Suprapubic skin (tissue), 4 donors: ENCODE measurements around the gene TIMM8B. TPM values are rescaled to one million over a fixed set of nuclear protein-coding genes. Genes with fewer than 3 reads are reported as not detected.

Experiments used
- DNase-seq, 2 donors: peaks; one replicate each; pipeline ENCODE4 v3.0.0-alpha.2; 2019; ENCODE audit warnings: low spot score in 2 of 2
- H3K27ac ChIP-seq: fragments of 200-600 bp; sonication (generic); one replicate; pipeline ENCODE4 v1.5.1; 2019
- H3K27me3 ChIP-seq: fragments of 200-600 bp; sonication (generic); one replicate; pipeline ENCODE4 v1.5.1; 2019
- H3K36me3 ChIP-seq: fragments of 200-600 bp; sonication (generic); one replicate; pipeline ENCODE4 v1.5.1; 2019
- H3K4me1 ChIP-seq: fragments of 200-600 bp; sonication (generic); one replicate; pipeline ENCODE4 v1.5.1; 2019
- H3K4me3 ChIP-seq: fragments of 200-600 bp; sonication (generic); one replicate; pipeline ENCODE4 v1.5.1; 2019; ENCODE audit warnings: mild to moderate bottlenecking
- H3K9me3 ChIP-seq: fragments of 200-600 bp; sonication (generic); one replicate; pipeline ENCODE4 v1.5.1; 2019
- CTCF ChIP-seq, 2 donors: fragments of 200-600 bp in 1 of 2; fragments of 450-650 bp in 1 of 2; sonication (generic) in 1 of 2; IDR thresholded peaks; one replicate each; pipeline ENCODE4 v1.5.1; 2016 to 2019; ENCODE audit warnings: antibody characterized with exemption in 2 of 2, mild to moderate bottlenecking in 1 of 2, moderate library complexity in 1 of 2
- EP300 ChIP-seq: sonication (generic); formaldehyde crosslinking; IDR thresholded peaks from one replicate; pipeline ENCODE4 v1.6.1; 2017; ENCODE audit warnings: antibody characterized with exemption
- POLR2A ChIP-seq, 2 donors: fragments of 450-650 bp; IDR thresholded peaks; one replicate each; pipeline ENCODE4 v1.6.1; 2017; ENCODE audit warnings: antibody characterized with exemption in 2 of 2, mild to moderate bottlenecking in 2 of 2, moderate library complexity in 2 of 2
- POLR2AphosphoS5 ChIP-seq, 3 donors: sonication (generic); formaldehyde crosslinking; IDR thresholded peaks; one replicate each; pipeline ENCODE4 v1.6.1; 2017; ENCODE audit warnings: antibody characterized with exemption in 3 of 3
- WGBS: methylation state at CpG from one replicate; pipeline ENCODE4 v1.1.5; 2018; 5-methylcytosine and 5-hydroxymethylcytosine counted together
- total RNA-seq, 4 donors: library from RNA; depleted of rRNA; stranded (reverse); fragments of >200 nt; gene quantifications; one replicate each; pipeline ENCODE4 v1.1.0, GENCODE V29; 2016

The TIMM8B gene
- total RNA-seq, 4 donors from 2014 or later: 15.0 to 48.4 (median 37.1) TPM

DNA sequence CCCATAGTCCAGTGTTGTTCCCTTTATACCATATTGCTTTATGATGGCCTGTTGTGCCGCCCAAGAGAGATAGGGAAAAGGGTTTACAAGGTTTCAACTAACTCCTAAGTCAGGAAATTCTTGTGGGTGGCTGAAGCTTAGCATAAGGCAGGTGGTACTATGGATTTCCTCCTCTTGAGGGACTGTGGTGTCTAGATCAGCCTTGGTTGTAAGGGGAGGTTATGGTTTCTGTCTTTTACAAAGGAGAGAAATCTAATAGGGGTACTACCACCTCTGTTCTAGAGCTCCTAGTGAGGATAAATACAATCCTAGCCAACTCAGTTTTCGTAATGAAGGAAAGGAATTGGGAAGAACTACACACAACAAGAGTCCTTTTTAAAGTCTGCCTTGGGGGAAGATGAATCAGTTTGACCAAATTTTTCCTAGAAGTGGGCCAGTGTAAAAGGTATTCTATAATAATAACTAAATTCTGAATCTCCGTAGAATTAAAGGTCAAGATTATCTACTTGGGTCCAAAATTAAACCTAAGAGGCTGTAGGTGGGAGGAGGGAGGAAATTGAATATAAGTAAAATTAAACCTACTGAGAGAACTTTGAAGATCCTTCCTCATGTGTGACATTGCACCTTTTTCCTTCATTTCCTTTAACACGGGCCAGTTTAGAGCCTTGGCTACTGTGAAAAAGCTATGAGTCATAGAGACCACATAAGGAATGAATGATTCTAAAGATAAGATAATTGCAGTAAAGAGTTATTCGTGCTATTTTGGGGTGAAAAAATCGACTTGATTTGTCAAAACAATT is 44.2 kb downstream of the TIMM8B start:
- no peaks in the 10 kb centered on the region for H3K27me3 ChIP-seq
- no peaks in the 10 kb centered on the region for H3K4me1 ChIP-seq
- no peak overlapping the region for H3K27ac ChIP-seq
- TF ChIP-seq POLR2AphosphoS5 (IDR thresholded peaks at IDR 0.05) (no peak), POLR2A (IDR thresholded peaks at IDR 0.05) (no peak), CTCF (IDR thresholded peaks at IDR 0.05) (no peak), EP300 (no peak)
- DNase-seq: no peak
- H3K36me3 ChIP-seq: peaks cover 74% of the 10 kb centered on the region
- no peak overlapping the region for H3K4me3 ChIP-seq
- 54% methylated on average over 6 of the region's 6 CpGs for WGBS
- no peaks in the 10 kb centered on the region for H3K9me3 ChIP-seq

DNA sequence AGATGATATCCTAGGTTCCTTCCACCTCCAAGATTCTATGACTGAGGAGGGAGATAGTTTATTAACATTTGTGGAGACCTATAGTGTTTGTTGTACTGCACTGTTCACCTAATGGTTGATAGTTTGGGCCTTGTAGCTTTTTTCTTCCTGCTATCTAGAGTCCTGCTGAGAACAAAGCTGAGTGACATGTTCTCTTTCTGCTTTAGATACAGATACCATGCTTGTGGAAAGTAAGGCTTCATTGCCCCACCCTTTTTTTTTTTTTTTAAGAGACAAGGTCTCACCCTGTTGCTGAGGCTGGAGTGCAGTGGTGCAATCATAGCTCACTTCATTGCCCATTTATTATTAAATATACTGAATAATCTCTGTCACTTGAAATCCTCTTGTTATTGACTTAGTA is 49.0 kb downstream of the TIMM8B start:
- no peak overlapping the region for H3K4me3 ChIP-seq
- H3K27ac ChIP-seq: no peak overlapping the region
- H3K4me1 ChIP-seq: no peaks in the 10 kb centered on the region
- no peaks in the 10 kb centered on the region for H3K9me3 ChIP-seq
- no peaks in the 10 kb centered on the region for H3K27me3 ChIP-seq
- no peak for DNase-seq
- TF ChIP-seq CTCF (IDR thresholded peaks at IDR 0.05) (no peak), POLR2AphosphoS5 (IDR thresholded peaks at IDR 0.05) (no peak), EP300 (no peak), POLR2A (IDR thresholded peaks at IDR 0.05) (no peak)
- H3K36me3 ChIP-seq: peaks cover 66% of the 10 kb centered on the region

Other genes starting within 250 kb of the TIMM8B start
- 10 to 100 TPM; 26.2 to 74.3 (median 31.4) TPM for gene ALG9, start 215.2 kb downstream of the TIMM8B start, total RNA-seq
- gene FDXACB1, start 207.6 kb downstream of the TIMM8B start, total RNA-seq: 1 to 10 TPM; 3.5 to 5.6 (median 3.9) TPM
- gene CFAP68, start 207.2 kb downstream of the TIMM8B start, total RNA-seq: 10 to 100 TPM; 27.7 to 42.4 (median 32.7) TPM
- gene CRYAB, start 175.0 kb downstream of the TIMM8B start, total RNA-seq: 100 to 1,000 TPM; 144 to 203 (median 176) TPM
- gene HSPB2, start 174.0 kb downstream of the TIMM8B start, total RNA-seq: 1 to 10 TPM in 1 of 4 donors, not detected in 3; 3.1 TPM
- 10 to 100 TPM in 1 of 4 donors, 1 to 10 TPM in 3; 7.5 to 10.4 (median 9.7) TPM for gene C11orf52, start 167.8 kb downstream of the TIMM8B start, total RNA-seq
- gene DIXDC1, start 149.4 kb downstream of the TIMM8B start, total RNA-seq: 10 to 100 TPM; 11.8 to 20.9 (median 13.1) TPM
- gene DLAT, start 61.3 kb downstream of the TIMM8B start, total RNA-seq: 10 to 100 TPM; 16.0 to 32.5 (median 24.4) TPM
- 1 to 10 TPM; 1.1 to 2.6 (median 2.3) TPM for gene PIH1D2, start 12.7 kb downstream of the TIMM8B start, total RNA-seq
- gene NKAPD1, start 12.5 kb downstream of the TIMM8B start, total RNA-seq: 10 to 100 TPM; 14.4 to 20.2 (median 17.1) TPM
- gene SDHD, start 117 bp upstream of the TIMM8B start, total RNA-seq: 100 to 1,000 TPM in 3 of 4 donors, 10 to 100 TPM in 1; 64.4 to 125 (median 109) TPM
- gene IL18, start 77.3 kb upstream of the TIMM8B start, total RNA-seq: 100 to 1,000 TPM; 161 to 329 (median 184) TPM
- 1 to 10 TPM in 2 of 4 donors, not detected in 2; 1.1 to 1.2 TPM for gene TEX12, start 80.6 kb upstream of the TIMM8B start, total RNA-seq
- gene BCO2, start 88.8 kb upstream of the TIMM8B start, total RNA-seq: 10 to 100 TPM in 1 of 4 donors, 1 to 10 TPM in 3; 1.2 to 28.2 (median 2.7) TPM
- 10 to 100 TPM; 22.1 to 39.2 (median 32.5) TPM for gene PTS, start 139.7 kb upstream of the TIMM8B start, total RNA-seq
- not detected for gene PLET1, start 174.1 kb upstream of the TIMM8B start, total RNA-seq